ENCODE results near the gene GPR161.

Gene GPR161

GRCh38 chr1:168110896-168111545, 25.7 kb downstream of the GPR161 start:
- no peak for DNase-seq (ENCODE audit: low read depth)

DNA sequence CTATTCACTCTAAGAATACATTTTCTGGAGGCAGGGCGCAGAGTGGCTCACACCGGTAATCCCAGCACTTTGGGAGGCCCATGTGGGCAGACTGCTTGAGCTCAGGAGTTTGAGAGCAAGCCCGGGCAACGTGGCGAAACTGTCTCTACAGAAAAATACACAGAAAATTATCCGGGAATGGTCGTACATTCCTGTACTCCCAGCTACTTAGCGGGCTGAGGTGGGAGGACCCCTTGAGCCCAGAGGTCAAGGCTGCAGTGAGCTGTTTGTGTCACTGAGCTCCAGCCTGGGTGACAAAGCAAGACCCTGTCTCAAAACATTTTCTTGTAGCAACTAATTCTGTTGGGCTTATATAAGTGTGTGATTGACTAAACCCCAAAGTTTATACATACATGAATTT, 30.5 kb downstream of the GPR161 start:
- DNase-seq (ENCODE audit: low read depth) = no peak

- DNase-seq (ENCODE audit: low read depth) = no peak
Observed at GRCh38 chr1:168105846-168106245, 30.9 kb downstream of the GPR161 start.

GRCh38 chr1:168104535-168104934, 32.2 kb downstream of the GPR161 start:
- no peak for DNase-seq (ENCODE audit: low read depth)

GRCh38 chr1:168102487-168102886, 34.2 kb downstream of the GPR161 start:
- no peak for DNase-seq (ENCODE audit: low read depth)

- DNase-seq (ENCODE audit: low read depth) = no peak
Observed at GRCh38 chr1:168101336-168101735, 35.4 kb downstream of the GPR161 start.

- DNase-seq (ENCODE audit: low read depth) = no peak
Observed at GRCh38 chr1:168100315-168101002, 36.3 kb downstream of the GPR161 start.

- DNase-seq (ENCODE audit: low read depth) = no peak
Observed at GRCh38 chr1:168099337-168099801, 37.4 kb downstream of the GPR161 start.

GRCh38 chr1:168098534-168099320, 38.0 kb downstream of the GPR161 start:
- DNase-seq (ENCODE audit: low read depth) = no peak

DNA sequence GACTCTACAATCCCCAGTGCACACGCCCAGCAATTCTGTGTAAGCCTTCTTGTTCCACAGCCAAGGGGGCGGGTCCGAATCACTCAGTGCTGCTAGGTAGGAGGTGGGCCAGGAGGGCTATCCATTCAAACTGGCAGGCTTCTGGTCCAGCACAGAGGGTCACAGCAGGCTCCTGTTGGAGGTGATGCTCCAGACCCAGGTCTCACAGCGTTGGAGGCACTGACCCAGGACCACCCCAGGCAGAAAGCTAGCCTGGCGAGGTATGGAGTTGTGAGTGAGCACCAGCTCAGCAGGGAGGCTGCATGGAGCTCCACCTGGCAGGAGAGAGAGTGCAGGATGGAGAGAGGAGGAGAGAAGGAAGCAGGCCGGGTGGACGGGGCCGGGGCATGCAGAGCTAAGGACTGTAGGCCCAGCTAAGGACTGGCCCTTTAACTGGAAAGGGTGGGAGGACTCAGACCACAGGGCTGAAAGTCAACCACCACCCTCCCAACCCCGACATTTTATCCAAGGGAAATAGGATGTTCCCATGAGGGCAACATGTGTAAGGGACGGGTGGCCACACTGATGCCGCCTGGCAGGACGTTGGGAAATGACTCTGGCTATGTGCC, 38.7 kb downstream of the GPR161 start:
- DNase-seq (ENCODE audit: low read depth) = no peak

GRCh38 chr1:168096296-168097165, 40.2 kb downstream of the GPR161 start:
- DNase-seq (ENCODE audit: low read depth) = no peak

GRCh38 chr1:168095476-168095875, 41.3 kb downstream of the GPR161 start:
- DNase-seq (ENCODE audit: low read depth) = no peak

DNA sequence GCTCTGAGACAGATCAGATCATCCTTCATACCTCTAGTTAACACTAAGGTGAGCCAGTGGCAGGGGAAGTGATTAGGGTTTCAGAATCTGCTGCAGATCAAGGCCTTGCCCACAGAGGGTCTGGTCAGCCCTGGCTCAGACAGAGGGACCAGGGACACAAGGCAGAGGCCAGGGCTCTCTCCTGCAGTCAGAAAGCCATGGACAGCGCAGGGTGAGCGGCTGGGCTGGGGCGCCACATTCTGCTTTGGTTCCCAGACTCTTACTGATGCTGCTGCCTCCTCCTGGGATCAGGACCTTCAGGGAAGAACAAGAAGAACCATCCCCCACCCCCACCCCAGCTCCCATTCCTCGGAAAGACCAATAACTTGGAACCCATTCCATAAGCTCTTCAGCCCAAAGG, 43.1 kb downstream of the GPR161 start:
- DNase-seq (ENCODE audit: low read depth) = no peak

DNA sequence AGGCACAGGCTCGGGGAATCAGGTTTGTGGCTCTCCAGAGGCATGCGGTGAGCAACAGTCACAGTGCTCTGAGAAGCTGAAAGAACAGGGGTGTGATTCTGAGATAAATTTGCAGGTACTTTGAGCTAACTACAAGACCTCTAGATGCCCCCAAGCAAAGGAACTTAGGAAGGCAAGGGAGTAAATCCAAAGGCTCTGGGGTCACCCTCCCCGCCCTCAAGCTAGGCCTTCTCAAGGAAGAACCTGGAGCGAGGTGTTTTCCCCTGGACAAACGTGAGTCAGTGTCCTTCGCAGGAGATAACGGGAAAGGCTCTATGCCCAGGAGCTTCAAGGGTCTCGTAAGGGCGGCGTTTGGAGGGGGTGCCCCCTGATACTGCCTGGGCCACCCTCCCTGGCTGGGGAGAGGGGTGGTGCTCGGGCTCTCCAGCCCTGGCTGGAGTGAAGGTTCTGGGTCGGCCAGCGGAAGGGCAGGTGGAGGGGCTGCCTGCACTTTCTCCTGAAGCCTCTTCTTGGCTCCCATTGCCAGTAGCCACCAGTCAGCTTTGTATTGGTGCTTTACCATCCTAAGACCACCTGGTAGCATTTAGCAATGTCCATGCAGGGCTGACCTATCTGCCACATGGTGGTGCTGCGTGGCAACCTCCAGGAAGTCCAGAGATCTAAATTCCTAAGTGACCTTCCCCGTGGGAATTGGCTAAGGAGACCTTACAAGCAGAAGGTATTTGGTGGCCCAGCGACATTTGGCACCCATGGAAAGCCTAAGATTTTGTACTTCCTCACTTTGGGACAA, 44.0 kb downstream of the GPR161 start:
- no peak for DNase-seq (ENCODE audit: low read depth)

- DNase-seq (ENCODE audit: low read depth) = no peak
Observed at GRCh38 chr1:168091720-168092550, 44.8 kb downstream of the GPR161 start.

DNA sequence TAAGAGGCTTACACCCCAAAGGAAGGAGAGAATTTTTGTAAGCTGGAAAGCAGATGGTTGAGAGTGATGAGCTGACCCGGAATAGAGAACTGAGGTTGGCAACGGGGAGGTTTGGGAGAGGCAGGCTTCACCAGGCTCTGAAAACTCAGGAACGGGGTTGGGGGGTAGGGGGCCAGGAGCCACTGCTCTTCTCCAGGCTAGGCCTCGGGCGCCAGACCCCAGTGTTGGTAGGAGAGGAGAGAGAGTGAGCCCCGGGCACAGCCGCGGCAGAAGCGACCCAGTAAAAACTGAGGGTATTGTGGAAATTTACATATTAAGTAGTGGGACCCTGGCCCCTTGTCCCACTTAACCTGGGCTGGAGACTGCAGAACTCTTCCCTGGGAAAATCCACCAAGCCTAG, 45.7 kb downstream of the GPR161 start:
- DNase-seq (ENCODE audit: low read depth) = no peak

GRCh38 chr1:168090395-168090794, 46.3 kb downstream of the GPR161 start:
- no peak for DNase-seq (ENCODE audit: low read depth)

- DNase-seq (ENCODE audit: low read depth) = no peak
Observed at GRCh38 chr1:168089979-168090337, 46.8 kb downstream of the GPR161 start.

DNA sequence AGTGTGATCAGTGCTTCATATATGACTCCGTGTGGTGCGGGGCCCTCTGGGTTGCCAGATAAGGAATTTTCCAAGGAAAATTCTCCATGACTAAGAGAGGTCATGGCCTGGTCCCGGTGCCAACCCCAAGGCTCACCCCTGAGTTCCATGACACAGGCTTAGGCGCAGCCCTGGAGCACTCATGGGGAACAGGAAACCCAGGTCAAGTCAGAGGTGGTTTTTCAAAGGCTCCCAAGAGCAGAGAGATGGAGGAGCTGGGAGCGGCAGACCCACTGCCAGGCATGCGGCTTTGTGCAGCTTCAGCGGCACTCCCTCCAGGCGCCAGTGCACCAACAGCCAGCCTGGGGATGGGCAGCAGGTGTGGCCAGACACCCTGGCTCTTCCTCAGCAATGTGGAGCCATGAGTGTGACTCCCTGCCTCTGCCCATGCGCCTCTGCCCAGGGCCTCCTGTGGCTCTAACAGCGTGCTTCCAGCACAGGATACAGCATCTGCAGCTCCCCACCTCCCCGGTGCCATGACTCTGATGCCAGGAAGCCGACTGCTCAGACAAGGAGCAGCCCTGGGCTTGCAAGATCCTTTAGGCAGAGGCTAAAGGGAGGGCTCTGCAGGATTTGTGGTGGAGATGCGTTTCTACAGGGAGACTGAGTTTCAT, 47.3 kb downstream of the GPR161 start:
- DNase-seq (ENCODE audit: low read depth) = no peak
